ENCODE results near the gene ANKRD65. TPM values are rescaled to one million over a fixed set of nuclear protein-coding genes. Genes with fewer than 3 reads are reported as not detected.
"Not testable (repeated sequence)": the region's sequence is repeated elsewhere in the genome, so short reads cannot be mapped to it uniquely, and the experiment has no call there.

ANKRD65 gene
- total RNA-seq, 4 donors from 2014 or later: 13.8 to 32.6 (median 19.4) TPM

DNA sequence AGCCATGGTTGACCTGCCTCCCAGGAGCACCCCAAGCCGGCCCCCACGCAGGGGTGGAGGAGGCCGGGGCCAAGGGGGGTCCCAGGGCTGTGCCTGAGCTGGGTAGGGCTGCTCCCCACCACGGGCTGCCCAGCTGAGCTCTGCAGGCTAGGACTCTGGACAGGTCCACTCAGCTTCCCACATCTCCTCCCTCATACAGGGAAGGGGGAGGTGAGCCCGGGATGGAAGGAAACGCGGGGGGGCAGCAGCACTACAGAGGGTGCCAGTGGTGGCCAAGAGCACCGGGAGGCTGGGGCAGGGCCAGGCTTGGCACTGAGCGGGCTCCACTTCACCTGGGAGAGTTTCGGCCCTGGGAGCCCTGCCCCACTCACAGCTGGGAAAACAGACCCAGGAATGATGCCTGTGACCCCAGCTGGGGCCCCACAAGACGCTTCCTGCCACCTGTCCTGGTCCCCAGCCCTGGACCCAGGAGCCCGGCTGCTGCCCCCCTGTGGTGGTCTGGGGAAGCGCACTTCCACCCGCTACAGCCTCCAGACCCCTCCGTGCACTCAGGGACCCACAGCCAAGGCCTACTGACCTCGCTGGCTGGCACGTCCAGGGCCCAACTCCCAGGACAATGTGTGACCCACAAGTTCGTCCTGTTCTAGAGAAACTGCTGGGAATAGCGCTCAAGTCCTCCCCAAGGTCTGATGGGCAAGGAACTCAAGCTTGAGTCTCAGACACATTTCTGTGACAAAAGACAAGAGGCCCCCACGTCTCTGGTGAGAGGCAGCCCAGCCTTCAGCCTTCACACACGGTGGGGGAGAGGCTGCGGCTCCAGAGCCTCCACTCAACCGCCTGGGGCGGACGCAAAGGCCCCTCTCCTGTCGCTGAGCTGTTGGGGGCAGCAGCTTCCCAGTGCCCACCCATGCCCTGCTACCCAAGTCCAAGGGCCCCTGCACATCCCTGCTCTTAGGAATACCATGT, 49.0 kb downstream of the ANKRD65 start:
- Histone ChIP-seq H3K27me3 (no peaks in the 10 kb centered on the region), H3K27ac (peak overlapping the region in 3 of 4 donors; percentile 23 to 78 (median 42)), H3K9me3 (no peaks in the 10 kb centered on the region), H3K4me1 (peaks cover 0 to 45% (median 26%) of the 10 kb centered on the region in 4 donors), H3K4me3 (no peak overlapping the region), H3K36me3 (peaks cover 0 to 18% (median 7%) of the 10 kb centered on the region in 3 donors)
- DNase-seq (ENCODE audit: low spot score in 2 of 2): peak in 1 of 2 donors; percentile 71
- 20 to 37% methylated on average over 14 to 21 of the region's 26 CpGs for WGBS, 2 donors
- TF ChIP-seq POLR2A (IDR thresholded peaks at IDR 0.05): no peak
- TF ChIP-seq EP300 (IDR thresholded peaks at IDR 0.05): no peak
- TF ChIP-seq CTCF (IDR thresholded peaks at IDR 0.05): peak; percentile 90 to 99 (median 95)

DNA sequence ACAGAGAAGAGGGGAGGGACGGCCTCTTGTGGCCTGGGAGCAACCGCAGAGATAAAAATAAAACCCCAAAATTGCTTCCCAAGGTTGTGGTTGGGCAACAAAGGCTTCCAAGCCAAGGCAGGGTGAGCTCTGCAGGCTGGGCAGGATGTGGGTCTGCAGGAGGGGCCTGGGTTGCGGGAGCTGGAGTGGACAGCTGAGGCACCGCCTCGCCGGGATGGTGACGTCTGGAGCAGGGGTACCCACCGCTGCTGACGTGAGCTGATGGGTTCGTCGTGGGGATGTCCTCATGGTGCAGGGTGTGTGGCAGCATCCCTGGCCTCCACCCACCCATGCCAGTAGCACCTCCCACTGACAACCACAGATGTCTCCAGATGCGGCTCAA, 49.7 kb downstream of the ANKRD65 start:
- Histone ChIP-seq H3K27me3 (no peaks in the 10 kb centered on the region), H3K4me3 (no peak overlapping the region), H3K27ac (peak overlapping the region in 2 of 4 donors; percentile 23 to 78), H3K36me3 (peaks cover 0 to 18% (median 7%) of the 10 kb centered on the region in 3 donors), H3K9me3 (no peaks in the 10 kb centered on the region), H3K4me1 (peaks cover 0 to 45% (median 26%) of the 10 kb centered on the region in 4 donors)
- WGBS, 2 donors: 35 to 46% methylated on average over 10 to 12 of the region's 12 CpGs
- no peak for DNase-seq (ENCODE audit: low spot score in 2 of 2)
- no peak for TF ChIP-seq EP300 (IDR thresholded peaks at IDR 0.05)

GRCh38 chr1:1370771-1371300, 50.2 kb downstream of the ANKRD65 start:
- WGBS, 2 donors: 80 to 83% methylated on average over 10 to 13 of the region's 16 CpGs
- peaks cover 0 to 40% (median 23%) of the 10 kb centered on the region in 4 donors for H3K4me1 ChIP-seq

GRCh38 chr1:1370094-1370493, 51.0 kb downstream of the ANKRD65 start:
- Histone ChIP-seq H3K4me1 (peaks cover 0 to 38% (median 21%) of the 10 kb centered on the region in 4 donors), H3K36me3 (peaks cover 0 to 18% (median 7%) of the 10 kb centered on the region in 3 donors)
- H3K9me3 ChIP-seq; H3K27ac ChIP-seq; H3K27me3 ChIP-seq; H3K4me3 ChIP-seq; DNase-seq (ENCODE audit: low spot score in 2 of 2): not testable (repeated sequence)
- WGBS, 2 donors: 91 to 92% methylated on average over 14 of the region's 14 CpGs

More at GRCh38 chr1:1370771-1371300, 50.2 kb downstream of the ANKRD65 start:
- no peaks in the 10 kb centered on the region for H3K9me3 ChIP-seq
- DNase-seq (ENCODE audit: low spot score in 2 of 2): no peak
- H3K4me3 ChIP-seq: no peak overlapping the region
- H3K27me3 ChIP-seq: no peaks in the 10 kb centered on the region
- H3K36me3 ChIP-seq: peaks cover 0 to 18% (median 7%) of the 10 kb centered on the region in 3 donors
- TF ChIP-seq POLR2A (IDR thresholded peaks at IDR 0.05): no peak
- no peak for TF ChIP-seq EP300 (IDR thresholded peaks at IDR 0.05)
- no peak for TF ChIP-seq CTCF (IDR thresholded peaks at IDR 0.05)
- peak overlapping the region in 1 of 4 donors; percentile 58 for H3K27ac ChIP-seq

Other genes with a start within 250 kb of the ANKRD65 start
- not detected for gene TTLL10, start 247.4 kb downstream of the ANKRD65 start, total RNA-seq
- under 1 TPM in 1 of 4 donors, not detected in 3; 0.44 TPM for gene TNFRSF18, start 214.7 kb downstream of the ANKRD65 start, total RNA-seq
- gene TNFRSF4, start 207.1 kb downstream of the ANKRD65 start, total RNA-seq: 1 to 10 TPM in 2 of 4 donors, under 1 TPM in 2; 0.39 to 3.7 (median 0.97) TPM
- gene SDF4, start 189.3 kb downstream of the ANKRD65 start, total RNA-seq: 100 to 1,000 TPM in 3 of 4 donors, 10 to 100 TPM in 1; 93.3 to 170 (median 110) TPM
- 10 to 100 TPM; 13.3 to 24.0 (median 21.4) TPM for gene B3GALT6, start 189.0 kb downstream of the ANKRD65 start, total RNA-seq
- 1 to 10 TPM in 3 of 4 donors, under 1 TPM in 1; 0.84 to 3.0 (median 1.8) TPM for gene C1QTNF12, start 174.6 kb downstream of the ANKRD65 start, total RNA-seq
- 10 to 100 TPM; 42.2 to 61.0 (median 53.5) TPM for gene UBE2J2, start 147.4 kb downstream of the ANKRD65 start, total RNA-seq
- 10 to 100 TPM in 2 of 4 donors, 1 to 10 TPM in 2; 5.4 to 14.9 (median 9.8) TPM for gene SCNN1D, start 140.8 kb downstream of the ANKRD65 start, total RNA-seq
- gene ACAP3, start 113.3 kb downstream of the ANKRD65 start, total RNA-seq: 100 to 1,000 TPM in 1 of 4 donors, 10 to 100 TPM in 3; 34.3 to 125 (median 69.6) TPM
- 10 to 100 TPM; 17.5 to 22.2 (median 19.7) TPM for gene PUSL1, start 112.7 kb downstream of the ANKRD65 start, total RNA-seq
- gene INTS11, start 96.6 kb downstream of the ANKRD65 start, total RNA-seq: 100 to 1,000 TPM; 118 to 241 (median 157) TPM
- 10 to 100 TPM; 12.0 to 24.9 (median 18.8) TPM for gene CPTP, start 96.5 kb downstream of the ANKRD65 start, total RNA-seq
- 1 to 10 TPM in 1 of 4 donors, under 1 TPM in 3; 0.21 to 1.2 (median 0.63) TPM for gene TAS1R3, start 90.0 kb downstream of the ANKRD65 start, total RNA-seq
- gene DVL1, start 71.9 kb downstream of the ANKRD65 start, total RNA-seq: 100 to 1,000 TPM; 130 to 191 (median 144) TPM
- gene MXRA8, start 62.7 kb downstream of the ANKRD65 start, total RNA-seq: 100 to 1,000 TPM; 351 to 659 (median 448) TPM
- 100 to 1,000 TPM in 3 of 4 donors, 10 to 100 TPM in 1; 63.9 to 128 (median 105) TPM for gene AURKAIP1, start 46.1 kb downstream of the ANKRD65 start, total RNA-seq
- gene CCNL2, start 21.9 kb downstream of the ANKRD65 start, total RNA-seq: 100 to 1,000 TPM; 311 to 362 (median 339) TPM
- gene MRPL20, start 14.0 kb downstream of the ANKRD65 start, total RNA-seq: 100 to 1,000 TPM in 3 of 4 donors, 10 to 100 TPM in 1; 84.9 to 165 (median 139) TPM
- gene VWA1, start 14.4 kb upstream of the ANKRD65 start, total RNA-seq: 100 to 1,000 TPM; 142 to 261 (median 161) TPM
- 1 to 10 TPM in 3 of 4 donors, under 1 TPM in 1; 0.42 to 9.9 (median 3.2) TPM for gene ATAD3C, start 28.4 kb upstream of the ANKRD65 start, total RNA-seq
- gene ATAD3B, start 50.5 kb upstream of the ANKRD65 start, total RNA-seq: 10 to 100 TPM; 18.4 to 48.9 (median 22.5) TPM
- gene ATAD3A, start 90.9 kb upstream of the ANKRD65 start, total RNA-seq: 10 to 100 TPM; 19.6 to 47.4 (median 27.0) TPM
- gene TMEM240, start 119.3 kb upstream of the ANKRD65 start, total RNA-seq: 10 to 100 TPM in 1 of 4 donors, 1 to 10 TPM in 2, not detected in 1; 4.0 to 27.3 (median 5.1) TPM
- 100 to 1,000 TPM; 129 to 161 (median 146) TPM for gene SSU72, start 153.6 kb upstream of the ANKRD65 start, total RNA-seq
- gene FNDC10, start 178.9 kb upstream of the ANKRD65 start, total RNA-seq: 1 to 10 TPM; 1.4 to 3.0 (median 2.0) TPM
- gene MIB2, start 194.2 kb upstream of the ANKRD65 start, total RNA-seq: 100 to 1,000 TPM in 1 of 4 donors, 10 to 100 TPM in 3; 50.5 to 108 (median 98.6) TPM
- 1 to 10 TPM; 1.2 to 6.6 (median 3.8) TPM for gene MMP23B, start 210.9 kb upstream of the ANKRD65 start, total RNA-seq
- gene CDK11B, start 237.7 kb upstream of the ANKRD65 start, total RNA-seq: 10 to 100 TPM; 12.6 to 31.8 (median 24.7) TPM